GM23248 (cell line): ENCODE data around the gene SIAH3. TPM values are rescaled to one million over a fixed set of nuclear protein-coding genes. Genes with fewer than 3 reads are reported as not detected.
"Not testable (repeated sequence)": the region's sequence is repeated elsewhere in the genome, so short reads cannot be mapped to it uniquely, and the experiment has no call there.

Experiments
- DNase-seq: peaks from one replicate; pipeline ENCODE4 v3.0.0-alpha.2; 2015
- H2AFZ ChIP-seq: fragments of 200-600 bp; sonication (generic); 2 replicates; pipeline ENCODE4 v1.6.1; 2016; ENCODE audit warnings: antibody characterized with exemption
- H3F3A ChIP-seq: fragments of 200-600 bp; sonication (generic); 2 replicates; pipeline ENCODE4 v1.6.1; 2016; ENCODE audit warnings: mild to moderate bottlenecking, antibody characterized with exemption, mixed run types; ENCODE audit not compliant: insufficient read depth
- H3K27ac ChIP-seq: fragments of 200-600 bp; sonication (generic); 2 replicates; pipeline ENCODE4 v1.5.1; 2016; ENCODE audit warnings: mild to moderate bottlenecking
- H3K27me3 ChIP-seq: fragments of 200-600 bp; sonication (generic); replicated peaks from 2 replicates; pipeline ENCODE4 v1.6.1; 2016; ENCODE audit warnings: mild to moderate bottlenecking; ENCODE audit not compliant: insufficient read depth
- H3K36me3 ChIP-seq: fragments of 200-600 bp; sonication (generic); 2 replicates; pipeline ENCODE4 v1.6.1; 2016; ENCODE audit warnings: low read depth, mild to moderate bottlenecking
- H3K4me1 ChIP-seq: fragments of 200-600 bp; sonication (generic); 2 replicates; pipeline ENCODE4 v1.6.1; 2016; ENCODE audit warnings: mild to moderate bottlenecking; ENCODE audit not compliant: insufficient read depth
- H3K4me2 ChIP-seq: fragments of 200-600 bp; sonication (generic); one replicate; pipeline ENCODE4 v1.6.1; 2016; ENCODE audit warnings: mild to moderate bottlenecking; ENCODE audit not compliant: unreplicated experiment
- H3K4me3 ChIP-seq: fragments of 200-600 bp; sonication (generic); 2 replicates; pipeline ENCODE4 v1.5.1; 2016; ENCODE audit warnings: mild to moderate bottlenecking
- H3K79me2 ChIP-seq: fragments of 200-600 bp; sonication (generic); 2 replicates; pipeline ENCODE4 v1.6.1; 2016; ENCODE audit warnings: mild to moderate bottlenecking; ENCODE audit not compliant: insufficient read depth
- H3K9ac ChIP-seq: fragments of 200-600 bp; sonication (generic); 2 replicates; pipeline ENCODE4 v1.6.1; 2016; ENCODE audit warnings: mild to moderate bottlenecking
- H3K9me2 ChIP-seq: fragments of 200-600 bp; sonication (generic); 2 replicates; pipeline ENCODE4 v1.6.1; 2016; ENCODE audit warnings: mixed run types, mild to moderate bottlenecking, moderate library complexity; ENCODE audit not compliant: insufficient read depth
- H3K9me3 ChIP-seq: fragments of 200-600 bp; sonication (generic); one replicate; pipeline ENCODE4 v1.6.1; 2017; ENCODE audit warnings: low read depth
- H4K20me1 ChIP-seq: fragments of 200-600 bp; sonication (generic); 2 replicates; pipeline ENCODE4 v1.6.0; 2016; ENCODE audit not compliant: insufficient read depth
- EZH2 ChIP-seq: fragments of 200-600 bp; sonication (generic); IDR thresholded peaks from 2 replicates; pipeline ENCODE4 v1.6.1; 2018; ENCODE audit warnings: antibody characterized with exemption, mild to moderate bottlenecking; ENCODE audit not compliant: insufficient read depth, poor library complexity, severe bottlenecking
- EZH2phosphoT487 ChIP-seq: fragments of 200-600 bp; sonication (generic); IDR thresholded peaks from 2 replicates; pipeline ENCODE4 v1.6.1; 2018; ENCODE audit warnings: antibody characterized with exemption, moderate library complexity, mild to moderate bottlenecking, low read depth; ENCODE audit not compliant: insufficient read depth
- WGBS, 2 experiments: methylation state at CpG; one replicate each; pipeline ENCODE4 v1.1.6; 2015 to 2017; ENCODE audit warnings: low lambda C conversion rate in 2 of 2, low coverage in 1 of 2; ENCODE audit errors: missing lambda C conversion rate in 2 of 2; 5-methylcytosine and 5-hydroxymethylcytosine counted together
- in situ Hi-C: fragments of 300-500 bp; cut with MboI; formaldehyde crosslinking; loops from 2 replicates; pipeline ENCODE4 v1.15.0; 2020
- polyA plus RNA-seq: library from polyadenylated mRNA; unstranded; fragments of >200 nt; fragmentation: Nextera tagmentation; extraction: Ambion mirVana; gene quantifications from 2 replicates; pipeline ENCODE4 v1.2.1, GENCODE V29; 2016
- total RNA-seq: library from RNA; depleted of rRNA; stranded (reverse); fragments of >200 nt; shearing (Covaris generic); gene quantifications from 2 replicates; pipeline ENCODE4 v1.2.3, GENCODE V29; 2014

SIAH3 gene
- total and polyA plus RNA-seq, 2 experiments from 2014 or later: not detected

DNA sequence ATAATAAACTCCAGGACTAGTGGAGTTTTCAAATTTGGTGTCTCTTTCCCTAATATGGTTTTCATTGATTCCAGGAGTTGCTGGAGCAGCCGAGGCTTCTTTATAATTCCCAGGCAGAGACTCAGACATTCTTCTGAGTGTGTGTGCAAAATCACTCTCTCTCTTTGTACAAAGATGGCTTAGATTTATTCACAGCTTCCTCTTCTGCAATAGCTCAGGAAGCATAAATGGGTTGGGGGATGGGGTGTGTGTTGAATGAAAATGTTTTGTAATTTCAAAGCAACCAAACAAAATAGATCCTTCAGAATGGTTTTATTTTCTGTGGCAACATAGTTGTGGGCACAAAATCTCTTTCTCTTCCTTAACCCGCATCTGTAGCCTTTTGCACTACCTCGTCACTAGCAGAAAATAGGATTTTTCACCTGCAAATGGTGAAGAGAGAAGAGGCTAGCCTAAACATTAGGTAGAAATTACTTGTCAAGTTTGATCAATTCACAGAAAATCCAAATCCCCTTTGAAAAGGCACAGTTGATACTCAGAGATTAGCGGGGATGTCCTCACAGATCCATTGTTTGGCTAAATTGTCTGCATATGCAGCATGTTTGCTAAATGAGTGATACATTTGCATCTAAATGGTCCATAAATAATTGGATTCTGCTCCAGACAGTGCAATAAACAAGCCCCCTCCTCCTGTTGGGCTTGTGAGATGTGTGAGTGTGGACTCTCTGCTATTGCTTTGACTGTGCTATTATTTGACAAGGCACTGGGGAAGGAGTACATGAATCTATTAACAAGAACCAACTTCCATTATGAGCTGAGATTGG is 82.7 kb downstream of the SIAH3 start:
- no peaks in the 10 kb centered on the region for H3K9me3 ChIP-seq
- peaks cover 8% of the 10 kb centered on the region for H3K27me3 ChIP-seq
- no peaks in the 10 kb centered on the region for H3K4me1 ChIP-seq
- DNase-seq: no peak
- in situ Hi-C loops: no loop called here
- no peaks in the 10 kb centered on the region for H3K9me2 ChIP-seq
- H3K27ac ChIP-seq: no peak overlapping the region
- H3K79me2 ChIP-seq: no peaks in the 10 kb centered on the region
- H3F3A ChIP-seq: no peaks in the 10 kb centered on the region
- no peaks in the 10 kb centered on the region for H3K36me3 ChIP-seq
- H4K20me1 ChIP-seq: no peaks in the 10 kb centered on the region
- TF ChIP-seq EZH2 (no peak), EZH2phosphoT487 (no peak)
- H2AFZ ChIP-seq: no peak overlapping the region
- WGBS, 2 experiments: 39 to 47% methylated on average over 4 of the region's 4 CpGs
- H3K9ac ChIP-seq: no peak overlapping the region
- H3K4me3 ChIP-seq: no peak overlapping the region
- H3K4me2 ChIP-seq: no peak overlapping the region

DNA sequence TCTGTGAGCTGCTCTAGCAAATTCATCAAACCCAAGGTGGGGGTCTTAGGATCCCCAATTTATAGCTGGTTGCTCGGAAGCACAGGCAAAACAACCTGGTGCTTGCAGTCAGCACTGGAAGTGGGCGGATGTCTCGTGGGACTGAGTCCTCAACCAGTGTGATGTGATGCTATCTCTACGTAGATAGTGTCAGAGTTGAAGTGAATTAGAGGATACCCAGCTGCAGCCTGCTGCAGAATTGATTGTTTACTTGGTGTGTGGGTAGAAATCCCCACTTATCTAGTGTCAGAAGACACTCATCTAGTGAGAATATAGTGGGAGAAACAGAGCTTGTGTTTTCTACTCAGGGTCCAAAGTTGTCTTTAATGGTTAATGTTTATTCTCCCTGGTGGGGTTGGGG is 86.1 kb downstream of the SIAH3 start:
- 39 to 43% methylated on average over 4 of the region's 4 CpGs for WGBS, 2 experiments
- TF ChIP-seq EZH2phosphoT487 (no peak), EZH2 (no peak)
- in situ Hi-C loops: no loop called here

DNA sequence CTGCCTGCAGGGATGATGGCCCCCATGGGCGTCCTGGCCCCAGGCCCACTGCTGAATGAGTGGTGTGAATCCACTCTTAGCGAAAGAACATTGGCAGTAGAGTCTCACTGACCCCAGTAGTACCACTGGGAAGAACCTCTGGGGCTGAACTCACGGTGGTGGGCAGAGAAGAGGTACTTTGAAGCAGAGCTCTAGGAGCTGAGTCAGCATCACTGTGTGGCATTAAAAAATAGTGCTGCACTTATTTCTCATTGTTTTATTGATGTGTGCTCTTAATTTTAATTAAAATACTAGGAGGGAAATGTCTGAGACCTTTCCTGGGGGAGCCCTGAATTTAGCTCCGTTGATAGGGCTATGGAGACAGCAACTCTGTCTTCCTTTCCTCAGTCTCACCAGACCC is 88.1 kb downstream of the SIAH3 start:
- in situ Hi-C loops: no loop called here
- no peak overlapping the region for H3K4me3 ChIP-seq
- no peak overlapping the region for H3K4me2 ChIP-seq
- H3K9ac ChIP-seq: no peak overlapping the region
- TF ChIP-seq EZH2phosphoT487 (no peak), EZH2 (no peak)
- no peaks in the 10 kb centered on the region for H4K20me1 ChIP-seq
- no peaks in the 10 kb centered on the region for H3K4me1 ChIP-seq
- H3K9me3 ChIP-seq: no peaks in the 10 kb centered on the region
- no peak overlapping the region for H2AFZ ChIP-seq
- H3F3A ChIP-seq: no peaks in the 10 kb centered on the region
- H3K79me2 ChIP-seq: no peaks in the 10 kb centered on the region
- 34 to 37% methylated on average over 4 of the region's 4 CpGs for WGBS, 2 experiments
- H3K27me3 ChIP-seq: peaks cover 5% of the 10 kb centered on the region
- no peaks in the 10 kb centered on the region for H3K36me3 ChIP-seq
- no peaks in the 10 kb centered on the region for H3K9me2 ChIP-seq
- H3K27ac ChIP-seq: no peak overlapping the region
- DNase-seq: no peak

More for the DNA sequence above, 86.1 kb downstream of the SIAH3 start:
- H3K27ac ChIP-seq: no peak overlapping the region
- H3K4me1 ChIP-seq: no peaks in the 10 kb centered on the region
- H3K9me2 ChIP-seq: no peaks in the 10 kb centered on the region
- no peaks in the 10 kb centered on the region for H3F3A ChIP-seq
- H3K36me3 ChIP-seq: no peaks in the 10 kb centered on the region
- H4K20me1 ChIP-seq: no peaks in the 10 kb centered on the region
- no peaks in the 10 kb centered on the region for H3K79me2 ChIP-seq
- H3K9ac ChIP-seq: no peak overlapping the region
- H3K27me3 ChIP-seq: peaks cover 8% of the 10 kb centered on the region
- no peaks in the 10 kb centered on the region for H3K9me3 ChIP-seq
- no peak overlapping the region for H3K4me2 ChIP-seq
- DNase-seq: no peak
- no peak overlapping the region for H3K4me3 ChIP-seq
- no peak overlapping the region for H2AFZ ChIP-seq

DNA sequence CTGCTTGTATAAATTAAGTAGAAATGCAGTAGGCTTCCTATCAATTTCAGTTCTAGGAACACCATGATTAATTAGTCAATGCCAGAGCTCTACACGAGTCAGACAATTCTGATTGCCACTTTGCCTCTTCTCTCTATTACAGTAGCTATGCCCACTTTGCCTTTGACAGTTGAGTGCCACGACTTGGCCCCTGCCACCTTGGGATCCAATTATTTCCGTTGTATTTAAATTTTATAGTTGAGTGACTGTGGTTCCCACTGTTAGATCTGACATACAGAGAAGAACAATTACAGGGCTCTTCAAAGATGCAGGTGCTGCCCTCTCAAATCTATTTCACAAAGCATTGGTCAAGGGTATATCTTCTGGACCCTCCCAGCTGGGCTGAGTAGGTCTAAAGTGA is 94.0 kb downstream of the SIAH3 start:
- H3K27ac ChIP-seq, H3K9ac ChIP-seq, H3K9me2 ChIP-seq, in situ Hi-C loops, H3K4me2 ChIP-seq, DNase-seq, H3K4me3 ChIP-seq, H3K27me3 ChIP-seq, H3K79me2 ChIP-seq, H3K9me3 ChIP-seq, H2AFZ ChIP-seq, H3K36me3 ChIP-seq, H4K20me1 ChIP-seq, H3F3A ChIP-seq, H3K4me1 ChIP-seq: not testable (repeated sequence)
- 24 to 27% methylated on average over 3 of the region's 3 CpGs for WGBS, 2 experiments

DNA sequence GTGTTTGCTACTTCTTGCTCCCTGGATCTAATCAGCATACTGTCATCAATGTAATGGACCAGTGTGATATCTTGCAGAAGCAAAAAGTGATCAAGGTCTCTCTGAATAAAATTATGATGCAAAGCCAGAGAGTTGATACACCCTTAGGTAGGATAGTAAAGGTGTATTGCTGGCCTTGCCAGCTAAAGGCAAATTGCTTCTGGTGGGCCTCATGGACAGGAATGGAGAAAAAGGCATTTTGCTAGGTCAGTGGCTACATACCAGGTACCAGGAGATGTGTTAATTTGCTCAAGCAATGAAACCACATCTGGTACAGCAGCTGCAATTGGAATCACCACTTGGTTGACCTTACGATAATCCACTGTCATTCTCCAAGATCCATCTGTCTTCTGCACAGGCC is 95.1 kb downstream of the SIAH3 start:
- H2AFZ ChIP-seq, H3K9ac ChIP-seq, H3K4me2 ChIP-seq, H4K20me1 ChIP-seq, H3K9me2 ChIP-seq, DNase-seq, H3K4me1 ChIP-seq, H3K79me2 ChIP-seq, in situ Hi-C loops, H3K4me3 ChIP-seq, H3K27ac ChIP-seq, H3K9me3 ChIP-seq, H3K27me3 ChIP-seq, H3K36me3 ChIP-seq, H3F3A ChIP-seq: not testable (repeated sequence)
- 25 to 33% methylated on average over 1 of the region's 1 CpG for WGBS, 2 experiments
